ENCODE results near the gene C22orf31. TPM values are rescaled to one million over a fixed set of nuclear protein-coding genes. Genes with fewer than 3 reads are reported as not detected.

Gene C22orf31
- total RNA-seq, 1 experiment from 2014 or later, result not detected

- ChIA-PET CTCF (no interaction called here), POLR2A (ENCODE audit: unreplicated experiment) (no interaction called here)
- H3K4me1 ChIP-seq (ENCODE audit: insufficient read depth, low read length), result peaks cover 10% of the 10 kb centered on the region
- H3K4me3 ChIP-seq (ENCODE audit: low read length), result no peak overlapping the region
- DNase-seq (no peak), ATAC-seq (no peak)
- H3K9ac ChIP-seq (ENCODE audit: low read length), result no peak overlapping the region
- H2AFZ ChIP-seq (ENCODE audit: low read length), result no peak overlapping the region
- intact Hi-C loops (cut with micrococcal nuclease), result no loop called here
- no peaks in the 10 kb centered on the region for H3K27me3 ChIP-seq (ENCODE audit: low read length)
- no TSS peak for BruUV-seq (replicated peaks)
- no peaks in the 10 kb centered on the region for H4K20me1 ChIP-seq (ENCODE audit: low read length)
- H3K27ac ChIP-seq (ENCODE audit: low read length), result no peak overlapping the region
- H3F3A ChIP-seq (ENCODE audit: low read length, unreplicated experiment), result no peaks in the 10 kb centered on the region
- no peaks in the 10 kb centered on the region for H3K79me2 ChIP-seq (ENCODE audit: low read length)
- no peaks in the 10 kb centered on the region for H3K36me3 ChIP-seq (ENCODE audit: low read depth, low read length)
- no peaks in the 10 kb centered on the region for H3K9me3 ChIP-seq (ENCODE audit: low read length)
- H3K9me2 ChIP-seq (replicated peaks; ENCODE audit: low read length), result no peaks in the 10 kb centered on the region
- H3K4me2 ChIP-seq (ENCODE audit: low read length), result no peak overlapping the region
- no peak for TF ChIP-seq EZH2 (IDR thresholded peaks at IDR 0.05; ENCODE audit: low read length, unreplicated experiment)
- TF ChIP-seq CTCF (conservative IDR thresholded peaks at IDR 0.05; ENCODE audit: low read depth, low read length), result no peak
- TF ChIP-seq EZH2phosphoT487 (IDR thresholded peaks at IDR 0.05; ENCODE audit: borderline replicate concordance, low read length), result no peak
Observed at GRCh38 chr22:29093501-29094300, 32.1 kb upstream of the C22orf31 start.

GRCh38 chr22:29093030-29093429 lies 31.4 kb upstream of the C22orf31 start:
- Histone ChIP-seq H4K20me1 (ENCODE audit: low read length) (no peaks in the 10 kb centered on the region), H3F3A (ENCODE audit: low read length, unreplicated experiment) (no peaks in the 10 kb centered on the region), H3K4me1 (ENCODE audit: insufficient read depth, low read length) (peaks cover 10% of the 10 kb centered on the region), H2AFZ (ENCODE audit: low read length) (no peak overlapping the region), H3K4me3 (ENCODE audit: low read length) (no peak overlapping the region), H3K9me3 (ENCODE audit: low read length) (no peaks in the 10 kb centered on the region), H3K27ac (ENCODE audit: low read length) (no peak overlapping the region), H3K4me2 (ENCODE audit: low read length) (no peak overlapping the region), H3K9ac (ENCODE audit: low read length) (no peak overlapping the region), H3K79me2 (ENCODE audit: low read length) (no peaks in the 10 kb centered on the region), H3K9me2 (replicated peaks; ENCODE audit: low read length) (no peaks in the 10 kb centered on the region), H3K27me3 (ENCODE audit: low read length) (no peaks in the 10 kb centered on the region), H3K36me3 (ENCODE audit: low read depth, low read length) (no peaks in the 10 kb centered on the region)
- ChIA-PET POLR2A (ENCODE audit: unreplicated experiment) (no interaction called here), CTCF (no interaction called here)
- DNase-seq (no peak), ATAC-seq (no peak)
- no TSS peak for BruUV-seq (replicated peaks)
- intact Hi-C loops (cut with micrococcal nuclease), result no loop called here
- TF ChIP-seq EZH2phosphoT487 (IDR thresholded peaks at IDR 0.05; ENCODE audit: borderline replicate concordance, low read length) (no peak), CTCF (conservative IDR thresholded peaks at IDR 0.05; ENCODE audit: low read depth, low read length) (no peak), EZH2 (IDR thresholded peaks at IDR 0.05; ENCODE audit: low read length, unreplicated experiment) (no peak)

GRCh38 chr22:29092243-29092642 lies 30.6 kb upstream of the C22orf31 start:
- no TSS peak for BruUV-seq (replicated peaks)
- no peaks in the 10 kb centered on the region for H3K27me3 ChIP-seq (ENCODE audit: low read length)
- POLR2A ChIA-PET (ENCODE audit: unreplicated experiment), result no interaction called here
- H4K20me1 ChIP-seq (ENCODE audit: low read length), result no peaks in the 10 kb centered on the region
- TF ChIP-seq EZH2 (IDR thresholded peaks at IDR 0.05; ENCODE audit: low read length, unreplicated experiment) (no peak), CTCF (conservative IDR thresholded peaks at IDR 0.05; ENCODE audit: low read depth, low read length) (no peak), EZH2phosphoT487 (IDR thresholded peaks at IDR 0.05; ENCODE audit: borderline replicate concordance, low read length) (no peak)
- no peak overlapping the region for H3K4me2 ChIP-seq (ENCODE audit: low read length)
- no peaks in the 10 kb centered on the region for H3K9me3 ChIP-seq (ENCODE audit: low read length)
- H3K36me3 ChIP-seq (ENCODE audit: low read depth, low read length), result no peaks in the 10 kb centered on the region
- CTCF ChIA-PET, result no interaction called here
- H3F3A ChIP-seq (ENCODE audit: low read length, unreplicated experiment), result no peaks in the 10 kb centered on the region
- intact Hi-C loops (cut with micrococcal nuclease), result no loop called here
- H3K9me2 ChIP-seq (replicated peaks; ENCODE audit: low read length), result no peaks in the 10 kb centered on the region
- H3K79me2 ChIP-seq (ENCODE audit: low read length), result no peaks in the 10 kb centered on the region
- H2AFZ ChIP-seq (ENCODE audit: low read length), result no peak overlapping the region
- DNase-seq, result no peak
- ATAC-seq, result no peak
- H3K4me3 ChIP-seq (ENCODE audit: low read length), result no peak overlapping the region
- H3K4me1 ChIP-seq (ENCODE audit: insufficient read depth, low read length), result peaks cover 10% of the 10 kb centered on the region
- H3K9ac ChIP-seq (ENCODE audit: low read length), result no peak overlapping the region
- H3K27ac ChIP-seq (ENCODE audit: low read length), result no peak overlapping the region
